ENCODE data around the gene MYO1H.
A peak's percentile ranks its signal among the peaks of the same experiment; 100 is the strongest.

MYO1H gene

DNA sequence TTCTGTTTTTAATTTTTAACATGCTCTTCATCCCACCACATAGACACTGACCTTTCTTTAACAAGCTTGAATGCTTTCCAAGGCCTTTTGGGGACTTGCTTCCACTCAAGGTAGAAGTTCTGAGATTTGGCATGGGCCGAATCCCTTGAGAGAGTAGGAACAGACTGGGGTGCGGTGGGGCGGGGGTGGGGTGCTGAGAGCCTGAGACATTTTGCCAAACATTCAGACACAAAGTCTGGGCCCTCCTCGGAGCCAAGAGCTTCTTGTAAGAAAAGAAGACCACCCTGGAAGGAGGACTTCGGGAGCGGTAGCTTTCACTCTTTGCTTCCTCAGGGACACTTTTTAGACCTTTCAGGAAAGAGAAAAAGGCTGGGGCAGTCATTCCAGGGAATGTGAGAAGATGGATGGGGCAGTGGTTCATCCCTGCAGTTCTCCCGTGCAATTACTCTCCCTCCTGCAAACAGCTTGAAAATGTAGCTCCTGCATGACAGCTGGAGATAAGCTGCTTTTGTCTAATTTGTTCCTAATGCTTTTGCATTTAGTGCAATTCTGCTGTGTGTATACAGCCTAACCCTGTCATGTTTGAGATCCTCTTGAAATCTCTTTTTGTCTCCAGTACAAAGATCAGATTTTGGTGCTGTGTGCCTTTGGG is 16.3 kb upstream of the MYO1H start:
- H3K27ac ChIP-seq, result no peak overlapping the region
- H3K27me3 ChIP-seq, result no peaks in the 10 kb centered on the region
- no peaks in the 10 kb centered on the region for H3K36me3 ChIP-seq
- no peaks in the 10 kb centered on the region for H4K20me1 ChIP-seq
- no peak for TF ChIP-seq Cebpa-rat (IDR thresholded peaks at IDR 0.05)
- no peaks in the 10 kb centered on the region for H3K9me3 ChIP-seq (replicated peaks in 1 of 11)
- H3K9ac ChIP-seq, result no peak overlapping the region
- no peak overlapping the region for H3K4me3 ChIP-seq
- no peaks in the 10 kb centered on the region for H3K4me1 ChIP-seq
- no peak overlapping the region for H3K4me2 ChIP-seq

DNA sequence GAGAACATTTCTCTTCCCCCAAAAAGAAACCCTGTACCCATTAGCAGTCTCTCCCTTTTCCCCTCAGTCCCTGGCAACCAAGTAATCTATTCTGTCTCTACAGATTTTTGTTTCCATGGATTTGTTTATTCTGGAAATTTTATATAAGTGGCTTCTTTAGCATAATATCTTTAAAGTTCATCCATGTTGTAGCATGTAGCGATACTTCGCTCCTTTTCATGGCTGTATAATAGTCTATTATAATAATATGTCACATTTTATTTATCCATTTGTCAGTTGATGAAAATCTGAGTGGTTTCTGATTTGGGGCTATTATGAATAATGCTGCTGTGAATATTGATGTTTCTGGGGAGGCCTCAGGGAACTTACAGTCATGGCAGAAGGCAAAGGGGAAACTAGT is 12.8 kb upstream of the MYO1H start:
- Histone ChIP-seq H3K27ac (no peak overlapping the region), H3K4me1 (no peaks in the 10 kb centered on the region), H3K4me2 (no peak overlapping the region), H3K36me3 (no peaks in the 10 kb centered on the region), H3K9ac (no peak overlapping the region), H3K4me3 (no peak overlapping the region), H4K20me1 (no peaks in the 10 kb centered on the region), H3K27me3 (no peaks in the 10 kb centered on the region), H3K9me3 (replicated peaks in 1 of 11) (no peaks in the 10 kb centered on the region)
- TF ChIP-seq Cebpa-rat (IDR thresholded peaks at IDR 0.05), result no peak

DNA sequence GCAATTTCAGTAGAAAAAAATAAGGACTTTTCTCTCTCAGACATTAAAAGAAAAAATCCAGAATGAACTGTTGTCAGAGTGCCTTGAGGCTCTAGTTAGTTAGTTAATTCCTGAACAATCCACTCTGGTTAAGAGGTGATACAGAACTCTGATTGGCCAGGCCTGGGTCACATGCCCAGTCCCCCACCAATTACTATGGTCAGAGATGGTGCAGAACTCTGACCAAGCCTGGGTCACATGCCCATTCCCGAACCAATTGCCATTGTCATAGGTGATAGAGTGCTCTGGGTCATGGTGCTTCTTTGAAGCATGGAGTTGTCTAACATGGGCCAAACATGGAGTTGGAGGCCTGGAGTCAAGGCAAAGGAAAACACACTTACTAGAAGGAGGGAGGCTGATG is 11.1 kb upstream of the MYO1H start:
- no peak for TF ChIP-seq Cebpa-rat (IDR thresholded peaks at IDR 0.05)
- Histone ChIP-seq H3K9me3 (replicated peaks in 1 of 11) (no peaks in the 10 kb centered on the region), H3K27me3 (no peaks in the 10 kb centered on the region)

DNA sequence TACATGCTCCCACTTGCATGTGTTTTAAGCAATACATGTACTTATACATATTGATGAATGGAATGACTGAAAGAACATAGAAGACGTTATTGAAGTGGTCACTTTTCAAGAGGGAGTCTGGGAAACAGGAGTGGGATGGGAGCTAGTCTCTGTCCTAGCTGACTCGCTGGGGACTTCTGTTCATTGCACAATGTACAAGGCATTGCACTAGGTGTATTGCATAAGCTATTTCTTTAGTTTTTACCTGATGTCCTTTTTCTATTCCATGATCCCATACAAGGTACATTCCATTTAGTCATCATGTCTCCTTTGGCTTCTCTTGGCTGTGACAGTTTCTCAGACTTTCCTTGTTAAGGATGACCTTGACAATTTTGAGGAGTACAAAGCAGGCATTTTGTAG is 4.0 kb upstream of the MYO1H start:
- Histone ChIP-seq H3K4me3 (no peak overlapping the region), H3K4me2 (no peak overlapping the region), H3K27ac (no peak overlapping the region), H4K20me1 (no peaks in the 10 kb centered on the region), H3K4me1 (no peaks in the 10 kb centered on the region), H3K9ac (no peak overlapping the region), H3K27me3 (no peaks in the 10 kb centered on the region), H3K36me3 (no peaks in the 10 kb centered on the region), H3K9me3 (replicated peaks in 1 of 11) (no peaks in the 10 kb centered on the region; a peak in 3 of 22 replicates)
- 0 out of 22 replicates have a peak, but pooled peaks of 1 of the 11 experiments have one; percentile 25 for TF ChIP-seq Cebpa-rat (IDR thresholded peaks at IDR 0.05)

More for the DNA sequence above, 11.1 kb upstream of the MYO1H start:
- H3K4me3 ChIP-seq, result no peak overlapping the region
- H3K4me2 ChIP-seq, result no peak overlapping the region
- no peaks in the 10 kb centered on the region for H4K20me1 ChIP-seq
- H3K27ac ChIP-seq, result no peak overlapping the region
- H3K9ac ChIP-seq, result no peak overlapping the region
- H3K36me3 ChIP-seq, result no peaks in the 10 kb centered on the region
- H3K4me1 ChIP-seq, result no peaks in the 10 kb centered on the region

DNA sequence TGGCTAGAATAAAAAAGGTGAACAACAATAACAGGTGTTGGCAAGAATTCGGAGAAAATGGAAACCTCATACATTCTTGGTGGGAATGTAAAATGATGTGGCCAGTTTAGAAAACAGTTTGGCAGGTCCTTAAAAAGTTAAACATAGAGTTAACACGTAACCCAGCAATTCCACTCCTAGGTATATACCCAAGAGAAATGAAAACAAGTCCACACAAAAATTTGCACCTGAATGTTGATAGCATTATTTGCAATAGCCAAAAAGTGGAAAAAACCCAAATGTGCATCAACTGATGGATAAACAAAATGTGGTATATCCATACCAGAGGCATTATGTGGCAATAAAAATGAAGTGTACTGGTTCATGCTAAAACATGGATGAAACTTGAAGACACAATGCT is 2.3 kb upstream of the MYO1H start:
- H3K9me3 ChIP-seq (replicated peaks in 1 of 11), result no peaks in the 10 kb centered on the region; a peak in 3 of 22 replicates
- no peaks in the 10 kb centered on the region for H3K36me3 ChIP-seq
- H3K4me2 ChIP-seq, result no peak overlapping the region
- no peak for TF ChIP-seq Cebpa-rat (IDR thresholded peaks at IDR 0.05)
- H3K4me3 ChIP-seq, result no peak overlapping the region
- H4K20me1 ChIP-seq, result no peaks in the 10 kb centered on the region
- H3K27ac ChIP-seq, result no peak overlapping the region
- H3K4me1 ChIP-seq, result no peaks in the 10 kb centered on the region
- no peak overlapping the region for H3K9ac ChIP-seq
- H3K27me3 ChIP-seq, result no peaks in the 10 kb centered on the region

DNA sequence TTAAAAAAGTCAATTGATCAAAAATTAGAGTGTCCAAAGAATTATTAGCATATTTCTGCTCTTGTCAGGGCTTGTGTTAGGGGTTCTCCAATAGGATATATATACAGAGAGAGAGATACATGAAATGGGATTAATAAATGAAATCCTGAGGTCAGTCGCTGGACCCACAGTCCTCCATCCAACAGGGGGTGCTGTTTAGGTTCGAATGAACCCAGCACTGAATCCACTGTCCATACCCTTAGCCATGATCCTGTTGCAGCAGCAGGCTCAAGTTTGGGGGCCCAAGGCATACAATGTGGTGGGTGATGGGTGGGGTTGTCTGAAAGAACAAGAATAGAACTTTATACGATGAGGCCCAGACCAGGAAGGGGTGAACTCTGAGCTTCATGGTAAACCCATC is 780 bp upstream of the MYO1H start:
- TF ChIP-seq Cebpa-rat (IDR thresholded peaks at IDR 0.05), result no peak
- Histone ChIP-seq H3K9me3 (replicated peaks in 1 of 11) (no peaks in the 10 kb centered on the region; a peak in 3 of 22 replicates), H3K36me3 (no peaks in the 10 kb centered on the region), H4K20me1 (no peaks in the 10 kb centered on the region), H3K4me3 (no peak overlapping the region), H3K4me2 (no peak overlapping the region), H3K27ac (no peak overlapping the region), H3K27me3 (no peaks in the 10 kb centered on the region), H3K9ac (no peak overlapping the region), H3K4me1 (no peaks in the 10 kb centered on the region)

DNA sequence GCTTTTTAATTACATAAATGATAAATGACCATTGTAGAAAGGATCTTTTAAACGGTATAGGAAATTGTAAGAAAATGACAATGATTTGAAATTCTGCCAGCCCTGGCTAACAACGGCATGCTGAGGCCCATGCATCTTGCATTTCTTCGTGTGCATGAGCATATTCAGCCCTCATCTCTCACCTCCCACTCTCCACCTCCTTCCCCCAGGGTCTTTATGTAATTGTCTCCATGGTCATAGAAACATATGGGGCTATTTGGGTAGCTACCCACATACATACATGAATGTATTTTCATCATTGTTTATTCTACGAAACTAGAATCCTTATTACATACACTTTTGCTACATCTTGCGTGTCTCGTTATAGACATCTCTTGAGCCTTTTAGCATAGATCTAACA is 4.5 kb downstream of the MYO1H start:
- Histone ChIP-seq H3K27me3 (no peaks in the 10 kb centered on the region), H3K4me1 (no peaks in the 10 kb centered on the region)
- no peak for TF ChIP-seq Cebpa-rat (IDR thresholded peaks at IDR 0.05)

DNA sequence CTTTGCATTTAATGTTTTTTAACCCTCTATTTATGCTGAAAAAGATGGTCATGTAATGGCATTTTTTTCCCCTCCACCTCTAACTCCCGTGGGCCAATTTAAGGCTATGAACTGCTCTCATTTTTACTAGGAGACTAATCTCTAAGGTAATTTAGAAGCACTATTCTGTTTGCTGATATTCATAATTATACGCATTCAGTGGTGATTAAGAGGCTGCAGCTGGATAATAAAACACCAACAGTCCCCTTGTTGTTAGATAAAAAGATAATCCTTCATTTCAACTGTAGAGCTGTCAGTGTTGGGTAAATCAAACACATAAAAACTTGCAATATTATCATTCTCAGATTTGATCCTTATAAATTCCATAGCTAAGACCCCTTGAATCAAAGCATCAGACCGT is 8.9 kb downstream of the MYO1H start:
- no peaks in the 10 kb centered on the region for H3K9me3 ChIP-seq (replicated peaks in 1 of 11)
- 0 out of 20 replicates have a peak, but pooled peaks cover 0 to 5% (median 0%) of the 10 kb centered on the region in 10 experiments for H3K4me1 ChIP-seq
- H3K4me3 ChIP-seq, result no peak overlapping the region
- no peak overlapping the region for H3K4me2 ChIP-seq
- no peak for TF ChIP-seq Cebpa-rat (IDR thresholded peaks at IDR 0.05)
- H3K27me3 ChIP-seq, result no peaks in the 10 kb centered on the region
- no peak overlapping the region for H3K9ac ChIP-seq
- H3K27ac ChIP-seq, result no peak overlapping the region
- H3K36me3 ChIP-seq, result no peaks in the 10 kb centered on the region
- H4K20me1 ChIP-seq, result no peaks in the 10 kb centered on the region

More for the DNA sequence above, 4.5 kb downstream of the MYO1H start:
- Histone ChIP-seq H3K9ac (no peak overlapping the region), H3K9me3 (replicated peaks in 1 of 11) (no peaks in the 10 kb centered on the region), H4K20me1 (no peaks in the 10 kb centered on the region), H3K4me3 (no peak overlapping the region), H3K27ac (no peak overlapping the region), H3K4me2 (no peak overlapping the region), H3K36me3 (no peaks in the 10 kb centered on the region)

DNA sequence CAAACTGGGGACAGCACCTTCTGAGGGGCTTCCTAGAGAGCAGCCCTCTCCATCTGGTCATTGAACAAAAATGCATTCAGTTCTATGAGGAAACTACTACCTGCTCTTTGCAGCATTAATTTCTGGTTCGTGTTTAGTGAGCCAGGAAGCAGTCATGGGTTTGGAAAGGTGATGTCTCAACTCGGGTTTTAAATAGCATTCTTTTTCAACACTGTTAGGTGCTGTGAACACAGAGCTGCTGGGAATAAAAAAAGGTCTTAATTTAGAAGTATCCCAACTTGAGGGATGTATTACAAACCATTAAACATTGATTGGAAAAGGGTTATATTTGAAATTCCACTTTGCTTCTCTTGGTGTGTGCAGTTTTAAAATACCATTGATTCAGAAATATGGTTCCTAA is 9.3 kb downstream of the MYO1H start:
- Histone ChIP-seq H3K9ac (no peak overlapping the region), H3K4me1 (0 out of 20 replicates have a peak, but pooled peaks cover 0 to 5% (median 0%) of the 10 kb centered on the region in 10 experiments), H4K20me1 (no peaks in the 10 kb centered on the region), H3K9me3 (replicated peaks in 1 of 11) (no peaks in the 10 kb centered on the region), H3K4me2 (no peak overlapping the region), H3K4me3 (no peak overlapping the region), H3K27ac (no peak overlapping the region), H3K36me3 (no peaks in the 10 kb centered on the region), H3K27me3 (no peaks in the 10 kb centered on the region)
- TF ChIP-seq Cebpa-rat (IDR thresholded peaks at IDR 0.05), result no peak
